Smooth muscle cell (in vitro differentiated cells): ENCODE results near the gene TLR9. TPM values are rescaled to one million over a fixed set of nuclear protein-coding genes. Genes with fewer than 3 reads are reported as not detected.
A peak's percentile ranks its signal among the peaks of the same experiment; 100 is the strongest.
"Not testable (repeated sequence)": the region's sequence is repeated elsewhere in the genome, so short reads cannot be mapped to it uniquely, and the experiment has no call there.

Source experiments
- DNase-seq: peaks from one replicate; lab custom pipeline; 2025; ENCODE audit not compliant: unreplicated experiment; lab: John Stamatoyannopoulos, UW
- H2AFZ ChIP-seq: fragments of 200-600 bp; sonication (generic); 2 replicates; pipeline ENCODE4 v1.6.0; 2016; ENCODE audit warnings: antibody characterized with exemption, low read depth, mild to moderate bottlenecking
- H3F3A ChIP-seq: fragments of 200-600 bp; sonication (generic); 2 replicates; pipeline ENCODE4 v1.6.0; 2017; ENCODE audit warnings: antibody characterized with exemption, low read depth
- H3K27ac ChIP-seq: fragments of 200-600 bp; sonication (generic); 2 replicates; pipeline ENCODE4 v1.5.1; 2016; ENCODE audit warnings: low read depth, mild to moderate bottlenecking
- H3K27me3 ChIP-seq: fragments of 200-600 bp; sonication (generic); 2 replicates; pipeline ENCODE4 v1.6.1; 2016; ENCODE audit warnings: low read depth, mild to moderate bottlenecking
- H3K36me3 ChIP-seq: fragments of 200-600 bp; sonication (generic); 2 replicates; pipeline ENCODE4 v1.5.1; 2016; ENCODE audit warnings: low read depth
- H3K4me1 ChIP-seq: fragments of 200-600 bp; sonication (generic); 2 replicates; pipeline ENCODE4 v1.5.1; 2016; ENCODE audit warnings: low read depth
- H3K4me2 ChIP-seq: fragments of 200-600 bp; sonication (generic); 2 replicates; pipeline ENCODE4 v1.6.0; 2016; ENCODE audit warnings: mild to moderate bottlenecking
- H3K4me3 ChIP-seq: fragments of 200-600 bp; sonication (generic); 2 replicates; pipeline ENCODE4 v1.5.1; 2016; ENCODE audit warnings: mild to moderate bottlenecking
- H3K79me2 ChIP-seq: fragments of 200-600 bp; sonication (generic); 2 replicates; pipeline ENCODE4 v1.6.0; 2016; ENCODE audit warnings: low read depth, mild to moderate bottlenecking
- H3K9ac ChIP-seq: fragments of 200-600 bp; sonication (generic); 2 replicates; pipeline ENCODE4 v1.6.0; 2016; ENCODE audit warnings: low read depth
- H3K9me3 ChIP-seq: fragments of 200-600 bp; sonication (generic); replicated peaks from 2 replicates; pipeline ENCODE4 v1.5.1; 2016; ENCODE audit warnings: low read depth
- H4K20me1 ChIP-seq: fragments of 200-600 bp; sonication (generic); 2 replicates; pipeline ENCODE4 v1.6.0; 2016; ENCODE audit warnings: low read depth
- WGBS: methylation state at CpG from one replicate; pipeline ENCODE4 v1.1.7; 2016; ENCODE audit warnings: low lambda C conversion rate; 5-methylcytosine and 5-hydroxymethylcytosine counted together
- polyA plus RNA-seq: library from polyadenylated mRNA; unstranded; fragments of >200 nt; fragmentation: Nextera tagmentation; extraction: Ambion mirVana; gene quantifications from 2 replicates; pipeline ENCODE4 v1.2.1, GENCODE V29; 2016
- total RNA-seq: library from RNA; depleted of rRNA; stranded (reverse); fragments of >200 nt; gene quantifications from 2 replicates; pipeline ENCODE4 v1.2.3, GENCODE V29; 2014
- TF ChIP-seq, protein P1 (sequence below): fragments of 200-600 bp; sonication (generic); IDR thresholded peaks from 2 replicates; pipeline ENCODE4 v1.5.1; 2017; ENCODE audit warnings: borderline replicate concordance, mild to moderate bottlenecking, antibody characterized with exemption; ENCODE audit not compliant: insufficient read depth, poor library complexity, severe bottlenecking

The TLR9 gene, protein sequence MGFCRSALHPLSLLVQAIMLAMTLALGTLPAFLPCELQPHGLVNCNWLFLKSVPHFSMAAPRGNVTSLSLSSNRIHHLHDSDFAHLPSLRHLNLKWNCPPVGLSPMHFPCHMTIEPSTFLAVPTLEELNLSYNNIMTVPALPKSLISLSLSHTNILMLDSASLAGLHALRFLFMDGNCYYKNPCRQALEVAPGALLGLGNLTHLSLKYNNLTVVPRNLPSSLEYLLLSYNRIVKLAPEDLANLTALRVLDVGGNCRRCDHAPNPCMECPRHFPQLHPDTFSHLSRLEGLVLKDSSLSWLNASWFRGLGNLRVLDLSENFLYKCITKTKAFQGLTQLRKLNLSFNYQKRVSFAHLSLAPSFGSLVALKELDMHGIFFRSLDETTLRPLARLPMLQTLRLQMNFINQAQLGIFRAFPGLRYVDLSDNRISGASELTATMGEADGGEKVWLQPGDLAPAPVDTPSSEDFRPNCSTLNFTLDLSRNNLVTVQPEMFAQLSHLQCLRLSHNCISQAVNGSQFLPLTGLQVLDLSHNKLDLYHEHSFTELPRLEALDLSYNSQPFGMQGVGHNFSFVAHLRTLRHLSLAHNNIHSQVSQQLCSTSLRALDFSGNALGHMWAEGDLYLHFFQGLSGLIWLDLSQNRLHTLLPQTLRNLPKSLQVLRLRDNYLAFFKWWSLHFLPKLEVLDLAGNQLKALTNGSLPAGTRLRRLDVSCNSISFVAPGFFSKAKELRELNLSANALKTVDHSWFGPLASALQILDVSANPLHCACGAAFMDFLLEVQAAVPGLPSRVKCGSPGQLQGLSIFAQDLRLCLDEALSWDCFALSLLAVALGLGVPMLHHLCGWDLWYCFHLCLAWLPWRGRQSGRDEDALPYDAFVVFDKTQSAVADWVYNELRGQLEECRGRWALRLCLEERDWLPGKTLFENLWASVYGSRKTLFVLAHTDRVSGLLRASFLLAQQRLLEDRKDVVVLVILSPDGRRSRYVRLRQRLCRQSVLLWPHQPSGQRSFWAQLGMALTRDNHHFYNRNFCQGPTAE
- total RNA-seq (0.09 TPM in 1 of 2 replicates, not detected in the other), polyA plus RNA-seq (not detected in 2 replicates)

DNA sequence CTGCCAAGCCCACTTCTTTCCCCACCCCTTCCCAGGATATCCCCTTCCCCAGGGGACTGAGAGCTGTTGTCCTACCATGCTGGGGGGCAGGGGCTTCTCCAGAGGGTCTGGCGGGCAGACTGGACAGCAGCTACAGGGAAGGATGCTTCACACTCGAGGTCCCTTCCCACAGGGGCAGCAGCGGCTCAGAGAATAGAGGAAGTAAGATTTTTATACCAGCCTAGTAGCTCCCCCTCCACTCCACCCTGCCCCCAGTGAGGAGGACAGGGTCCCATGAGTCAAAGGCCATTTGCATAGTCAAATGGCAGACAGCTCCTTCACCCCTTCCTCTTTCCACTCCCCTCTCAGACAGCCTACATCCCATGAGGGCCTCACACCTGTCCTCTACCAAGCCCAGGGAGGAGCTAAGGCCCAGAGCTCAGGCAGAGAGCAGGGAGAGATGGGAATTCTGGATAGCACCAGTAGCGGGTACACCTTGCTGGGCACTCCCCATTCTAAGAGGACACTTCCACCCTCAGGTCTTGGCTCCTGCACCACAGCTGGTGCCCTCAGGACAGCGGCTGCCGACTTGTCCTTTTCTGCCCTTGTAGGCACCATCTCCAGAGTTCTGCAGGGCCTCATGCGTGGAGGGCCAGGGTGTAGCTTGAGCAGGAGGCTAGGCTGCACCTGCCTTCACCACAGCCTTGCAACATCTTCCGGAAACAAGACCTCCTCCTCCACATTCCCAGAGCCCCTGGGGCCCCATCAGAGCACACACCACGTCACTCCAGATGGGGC is at the start of gene TLR9:
TSS of gene TLR9 (minus strand) at position 194 of the 777 bp plus-strand sequence. CDS start at position 78, 116 bp downstream.
- TF ChIP-seq, protein P1, sequence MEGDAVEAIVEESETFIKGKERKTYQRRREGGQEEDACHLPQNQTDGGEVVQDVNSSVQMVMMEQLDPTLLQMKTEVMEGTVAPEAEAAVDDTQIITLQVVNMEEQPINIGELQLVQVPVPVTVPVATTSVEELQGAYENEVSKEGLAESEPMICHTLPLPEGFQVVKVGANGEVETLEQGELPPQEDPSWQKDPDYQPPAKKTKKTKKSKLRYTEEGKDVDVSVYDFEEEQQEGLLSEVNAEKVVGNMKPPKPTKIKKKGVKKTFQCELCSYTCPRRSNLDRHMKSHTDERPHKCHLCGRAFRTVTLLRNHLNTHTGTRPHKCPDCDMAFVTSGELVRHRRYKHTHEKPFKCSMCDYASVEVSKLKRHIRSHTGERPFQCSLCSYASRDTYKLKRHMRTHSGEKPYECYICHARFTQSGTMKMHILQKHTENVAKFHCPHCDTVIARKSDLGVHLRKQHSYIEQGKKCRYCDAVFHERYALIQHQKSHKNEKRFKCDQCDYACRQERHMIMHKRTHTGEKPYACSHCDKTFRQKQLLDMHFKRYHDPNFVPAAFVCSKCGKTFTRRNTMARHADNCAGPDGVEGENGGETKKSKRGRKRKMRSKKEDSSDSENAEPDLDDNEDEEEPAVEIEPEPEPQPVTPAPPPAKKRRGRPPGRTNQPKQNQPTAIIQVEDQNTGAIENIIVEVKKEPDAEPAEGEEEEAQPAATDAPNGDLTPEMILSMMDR: no peak
- DNase-seq: no peak
- H3K79me2 ChIP-seq: no peaks in the 10 kb centered on the region
- H3K9ac ChIP-seq: no peak within 1 kb of the TSS
- no peaks in the 10 kb centered on the region for H3K27me3 ChIP-seq
- H3K27ac ChIP-seq: no peak within 1 kb of the TSS
- WGBS: 90% methylated on average over 9 of the region's 9 CpGs
- H3K4me1 ChIP-seq: no peaks in the 10 kb centered on the region
- no peaks in the 10 kb centered on the region for H3K36me3 ChIP-seq
- no peaks in the 10 kb centered on the region for H3F3A ChIP-seq
- no peak within 1 kb of the TSS for H2AFZ ChIP-seq
- no peak within 1 kb of the TSS for H3K4me3 ChIP-seq
- no peak within 1 kb of the TSS for H3K4me2 ChIP-seq
- peaks cover 7% of the 10 kb centered on the region for H4K20me1 ChIP-seq
- no peaks in the 10 kb centered on the region for H3K9me3 ChIP-seq

DNA sequence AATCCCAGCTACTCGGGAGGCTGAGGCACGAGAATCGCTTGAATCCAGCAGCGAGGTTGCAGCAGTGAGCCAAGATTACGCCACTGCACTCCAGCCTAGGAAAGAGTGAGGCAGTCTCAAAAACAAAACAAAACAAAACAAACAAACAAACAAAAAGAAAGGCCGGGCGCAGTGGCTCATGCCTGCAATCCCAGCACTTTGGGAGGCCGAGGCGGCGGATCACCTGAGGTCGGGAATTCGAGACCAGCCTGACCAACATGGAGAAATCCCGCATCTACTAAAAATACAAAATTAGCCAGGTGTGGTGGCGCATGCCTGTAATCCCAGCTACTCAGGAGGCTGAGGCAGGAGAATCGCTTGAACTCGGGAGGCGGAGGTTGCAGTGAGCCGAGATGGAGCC is 49.3 kb upstream of the TLR9 start:
- H4K20me1 ChIP-seq: peaks cover 80% of the 10 kb centered on the region
- not testable (repeated sequence) for H2AFZ ChIP-seq

DNA sequence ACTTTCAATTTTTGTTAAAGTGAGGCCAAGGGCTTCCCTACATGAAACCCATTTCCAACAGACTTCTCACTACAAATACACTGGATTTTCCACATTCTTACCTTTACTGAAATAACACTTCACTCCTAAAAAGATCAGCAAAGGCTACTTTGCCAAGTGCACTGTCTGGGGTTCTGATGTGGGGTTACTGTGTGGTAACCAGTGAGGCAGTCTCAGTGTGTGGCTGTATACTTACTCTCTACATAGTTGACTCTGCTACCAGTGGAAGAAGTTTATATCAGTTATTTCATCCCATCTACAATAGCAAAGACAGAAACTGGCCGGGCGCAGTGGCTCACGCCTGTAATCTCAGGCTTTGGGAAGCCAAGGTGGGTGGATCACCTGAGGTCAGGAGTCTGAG is 47.4 kb upstream of the TLR9 start:
- Histone ChIP-seq H2AFZ (no peak overlapping the region), H3K27ac (peak overlapping the region; percentile 22), H3K4me3 (no peak overlapping the region), H3F3A (no peaks in the 10 kb centered on the region), H3K4me1 (peaks cover 21% of the 10 kb centered on the region), H3K79me2 (peaks cover 100% of the 10 kb centered on the region), H3K27me3 (no peaks in the 10 kb centered on the region), H3K36me3 (peaks cover 14% of the 10 kb centered on the region), H4K20me1 (peaks cover 99% of the 10 kb centered on the region), H3K9me3 (no peaks in the 10 kb centered on the region), H3K9ac (no peak overlapping the region), H3K4me2 (no peak overlapping the region)
- no peak for DNase-seq
- WGBS: 100% methylated on average over 3 of the region's 3 CpGs
- TF ChIP-seq, protein P1: no peak

More for the DNA sequence above, 49.3 kb upstream of the TLR9 start:
- peaks cover 29% of the 10 kb centered on the region for H3K4me1 ChIP-seq
- not testable (repeated sequence) for H3K4me2 ChIP-seq, H3K36me3 ChIP-seq, H3K9me3 ChIP-seq, H3K27ac ChIP-seq, H3K4me3 ChIP-seq, DNase-seq, H3K9ac ChIP-seq, H3F3A ChIP-seq, H3K27me3 ChIP-seq
- peaks cover 84% of the 10 kb centered on the region for H3K79me2 ChIP-seq
- 94% methylated on average over 18 of the region's 18 CpGs for WGBS

DNA sequence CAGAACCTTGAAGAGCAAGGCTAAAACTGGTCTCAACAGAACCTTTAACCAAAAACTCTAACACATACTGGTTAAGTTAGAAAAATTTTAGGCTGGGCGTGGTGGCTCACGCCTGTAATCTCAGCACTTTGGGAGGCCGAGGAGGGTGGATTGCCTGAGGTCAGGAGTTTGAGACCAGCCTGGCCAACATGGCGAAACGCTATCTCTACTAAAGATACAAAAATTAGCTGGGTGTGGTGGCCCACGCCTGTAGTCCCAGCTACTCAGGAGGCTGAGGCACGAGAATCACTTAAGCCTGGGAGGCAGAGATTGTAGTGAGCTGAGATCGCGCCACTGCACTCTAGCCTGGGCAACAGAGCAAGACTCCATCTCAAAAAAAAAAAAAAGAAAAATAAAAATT is 46.7 kb upstream of the TLR9 start:
- not testable (repeated sequence) for H3K4me3 ChIP-seq, DNase-seq, H3K4me2 ChIP-seq, H3K27ac ChIP-seq, H2AFZ ChIP-seq, H3K27me3 ChIP-seq, H3F3A ChIP-seq, H3K9ac ChIP-seq, H3K9me3 ChIP-seq
- Histone ChIP-seq H4K20me1 (peaks cover 100% of the 10 kb centered on the region), H3K4me1 (peaks cover 18% of the 10 kb centered on the region), H3K79me2 (peaks cover 100% of the 10 kb centered on the region), H3K36me3 (peaks cover 19% of the 10 kb centered on the region)
- whole genome bisulfite sequencing: 90% methylated on average over 9 of the region's 9 CpGs
